Activated T-helper 9 cell treated with anti-CD3 and anti-CD28 coated beads, Interleukin-2, amount 50 U/mL, for 16 hours (primary cell): Measurements from ENCODE around the gene ZCCHC24.

Experiments
- DNase-seq: peaks from one replicate; pipeline ENCODE4 v3.0.0-alpha.2; 2020; ENCODE audit warnings: low read depth

ZCCHC24 gene

DNA sequence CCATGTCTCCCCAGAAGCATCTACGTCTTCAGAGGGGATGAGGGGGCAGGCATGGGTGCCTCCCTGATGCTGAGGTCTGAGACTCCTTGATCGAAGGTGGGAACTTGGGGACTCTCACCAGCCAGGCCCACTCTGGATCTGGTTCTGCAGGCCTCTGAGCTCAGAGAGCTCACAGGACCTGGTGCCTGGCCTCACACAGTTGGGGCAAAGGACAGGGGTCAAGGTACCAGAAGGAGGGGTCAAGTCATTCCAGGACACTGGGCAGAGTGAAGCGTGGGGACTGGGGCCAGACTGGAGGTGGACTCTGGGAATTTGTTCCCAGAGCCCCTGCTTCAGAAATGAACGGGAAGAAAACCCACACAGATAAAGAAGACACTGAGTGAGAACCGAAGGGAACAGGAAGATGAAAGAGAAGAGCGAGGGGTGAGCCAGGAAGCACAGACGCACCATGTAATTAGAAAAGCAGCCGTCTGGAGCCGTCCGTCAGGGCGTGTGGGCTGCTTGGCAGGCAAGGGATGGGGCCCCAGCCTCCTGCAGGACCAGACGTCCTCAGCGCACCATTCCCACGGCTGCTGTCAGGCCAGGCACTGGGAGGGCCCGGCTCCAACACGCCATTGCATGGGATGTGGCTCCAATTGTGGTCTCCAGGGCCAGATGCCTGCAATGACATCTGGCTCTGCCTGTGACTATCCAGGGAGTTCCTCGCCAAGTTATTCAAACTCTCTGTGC lies 47.7 kb downstream of the ZCCHC24 start:
- DNase-seq, result no peak

- DNase-seq, result no peak
Measured at GRCh38 chr10:79397051-79397450, 48.4 kb downstream of the ZCCHC24 start.

- no peak for DNase-seq
Measured at GRCh38 chr10:79396520-79396919, 48.9 kb downstream of the ZCCHC24 start.

DNA sequence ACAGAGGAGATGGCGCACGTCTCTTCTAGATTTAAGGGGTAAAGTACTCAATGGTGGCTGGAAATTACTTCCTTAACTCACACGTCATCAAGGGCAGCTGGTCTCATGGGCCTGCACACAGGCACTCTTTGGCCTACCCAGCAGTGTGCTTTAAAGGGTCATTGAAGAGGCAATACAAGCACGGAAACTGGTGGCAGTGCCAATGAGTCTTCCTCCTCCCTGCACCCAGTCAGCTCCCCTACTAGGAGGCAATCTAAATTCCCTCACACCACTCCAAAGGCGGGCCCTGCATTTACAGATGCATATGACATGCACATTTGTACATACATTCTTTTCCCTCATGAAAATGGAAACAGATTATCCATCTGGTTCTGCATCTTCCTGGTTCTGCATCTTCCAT lies 50.8 kb downstream of the ZCCHC24 start:
- DNase-seq, result no peak

DNA sequence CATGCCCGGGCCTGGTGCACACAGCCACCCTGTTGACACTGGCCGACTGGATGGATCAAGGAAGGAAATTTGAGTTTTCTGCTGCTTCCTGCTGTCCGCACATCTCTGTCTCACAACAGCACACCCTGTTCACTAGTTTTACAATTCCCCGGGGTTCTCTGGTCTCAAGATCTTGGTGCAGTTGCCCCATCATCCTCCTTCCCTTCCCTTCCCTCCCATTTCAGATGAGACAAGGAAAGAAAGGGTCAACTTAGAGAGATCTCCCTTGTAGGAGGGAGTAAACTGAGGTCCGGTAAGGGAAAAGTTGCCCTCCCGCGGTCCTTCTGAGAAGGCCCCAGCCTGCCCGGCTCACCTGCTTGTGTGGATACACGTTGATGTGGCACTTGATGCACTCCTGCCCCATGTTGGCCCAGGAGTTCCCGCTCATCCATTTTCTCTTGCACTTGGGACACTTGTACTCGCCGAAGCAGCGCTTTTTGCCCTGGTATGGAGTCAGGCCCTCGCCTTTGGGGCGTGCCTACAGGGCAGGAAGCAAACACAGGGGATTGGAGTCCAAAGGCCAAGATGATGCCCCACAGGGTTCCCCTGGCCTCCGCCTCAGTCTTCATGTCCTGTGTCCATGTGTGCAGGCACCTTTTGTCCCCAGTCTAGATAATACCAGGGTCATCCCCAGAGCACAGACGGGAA lies 51.4 kb downstream of the ZCCHC24 start:
- no peak for DNase-seq

- no peak for DNase-seq
Measured at GRCh38 chr10:79393221-79393923, 52.1 kb downstream of the ZCCHC24 start.

DNA sequence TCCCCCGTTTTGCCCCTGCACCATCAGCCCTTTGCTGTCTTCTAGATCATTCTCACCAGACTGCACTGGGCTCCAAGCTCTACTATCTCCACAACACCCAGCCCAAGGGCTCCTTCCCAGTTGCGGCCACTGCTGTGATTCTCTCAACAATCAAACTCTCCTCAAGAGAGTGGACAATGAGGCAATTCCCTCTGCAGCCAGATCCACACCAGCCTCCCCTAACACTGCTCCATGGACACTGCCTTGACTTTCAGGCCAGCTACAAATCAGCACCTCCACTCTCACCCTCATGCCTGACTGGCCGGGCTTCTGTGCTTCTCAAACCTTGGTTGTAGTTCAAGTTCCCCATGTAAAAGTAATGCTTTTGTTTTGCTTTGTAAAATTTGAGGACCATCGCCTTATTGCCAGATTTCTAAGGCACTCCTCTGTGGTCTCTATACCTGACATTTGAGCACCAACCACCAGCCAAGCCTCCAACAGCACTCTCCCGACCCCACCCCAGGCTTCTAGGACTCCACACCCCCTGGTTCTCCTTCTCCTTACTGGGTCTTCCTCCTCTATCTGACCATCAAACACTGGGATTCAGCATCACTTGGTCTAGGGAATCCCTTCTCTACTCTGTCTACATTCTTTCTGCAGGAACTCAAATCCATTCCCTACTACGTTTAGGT lies 52.8 kb downstream of the ZCCHC24 start:
- DNase-seq, result no peak

- DNase-seq, result no peak
Measured at GRCh38 chr10:79392020-79392398, 53.4 kb downstream of the ZCCHC24 start.

GRCh38 chr10:79391231-79392019 lies 54.0 kb downstream of the ZCCHC24 start:
- no peak for DNase-seq

- DNase-seq, result no peak
Measured at GRCh38 chr10:79390551-79391229, 54.7 kb downstream of the ZCCHC24 start.

GRCh38 chr10:79390057-79390456 lies 55.4 kb downstream of the ZCCHC24 start:
- DNase-seq, result no peak

- no peak for DNase-seq
Measured at GRCh38 chr10:79387974-79388850, 57.2 kb downstream of the ZCCHC24 start.

- no peak for DNase-seq
Measured at GRCh38 chr10:79387466-79387973, 57.9 kb downstream of the ZCCHC24 start.

- no peak for DNase-seq
Measured at GRCh38 chr10:79386637-79387465, 58.6 kb downstream of the ZCCHC24 start.

GRCh38 chr10:79385804-79386531 lies 59.5 kb downstream of the ZCCHC24 start:
- no peak for DNase-seq

GRCh38 chr10:79385392-79385795 lies 60.0 kb downstream of the ZCCHC24 start:
- DNase-seq, result no peak

DNA sequence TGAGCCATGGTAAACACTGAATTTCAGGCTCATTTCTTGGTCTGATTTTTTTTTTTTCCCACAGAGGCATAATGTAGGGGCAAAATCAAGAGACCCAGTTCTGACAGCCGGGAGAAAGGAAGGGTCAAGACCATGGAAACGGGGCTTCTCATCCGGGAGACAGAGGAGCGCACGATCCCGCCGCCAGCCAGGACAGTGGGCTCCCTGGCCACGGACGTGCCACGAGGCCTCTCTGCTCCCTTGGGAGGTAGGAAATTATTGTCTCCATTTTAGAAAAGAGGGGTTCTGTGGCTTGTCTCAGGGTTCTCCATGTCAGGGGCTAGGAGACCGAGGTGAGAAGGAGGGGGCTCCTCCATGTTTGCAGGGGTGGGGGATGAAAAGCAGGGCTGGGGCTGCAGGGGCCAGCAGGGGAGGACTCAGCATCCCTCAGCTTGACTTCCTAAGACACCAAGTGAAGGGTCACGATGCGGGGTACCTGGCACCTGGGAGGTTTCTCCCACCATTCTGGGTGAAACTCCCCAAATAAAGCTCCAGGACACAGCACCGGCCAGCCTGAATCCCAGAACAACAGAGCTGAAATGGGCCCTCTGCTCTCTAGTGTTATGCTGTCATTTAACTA lies 60.5 kb downstream of the ZCCHC24 start:
- no peak for DNase-seq
